SK-N-MC (cell line): ENCODE measurements around the gene APOL6.
"Not testable (repeated sequence)": the region's sequence is repeated elsewhere in the genome, so short reads cannot be mapped to it uniquely, and the experiment has no call there.

Experiments used
- EZH2 ChIP-seq: fragments of 200-600 bp; sonication (generic); IDR thresholded peaks from one replicate; pipeline ENCODE4 v1.6.1; 2017; ENCODE audit warnings: antibody characterized with exemption
- POLR2AphosphoS5 ChIP-seq: IDR thresholded peaks from 2 replicates; pipeline ENCODE4 v1.6.1; 2012; ENCODE audit warnings: mild to moderate bottlenecking, low read depth, low read length, borderline replicate concordance

- not testable (repeated sequence) for TF ChIP-seq EZH2, POLR2AphosphoS5
Measured at GRCh38 chr22:35623885-35624284, 24.4 kb upstream of the APOL6 start.
